SK-N-SH (cell line): ENCODE data around the gene NPC1L1. TPM values are rescaled to one million over a fixed set of nuclear protein-coding genes. Genes with fewer than 3 reads are reported as not detected.

Source experiments
- CTCF ChIA-PET: fragments of 300-600, 350-600 bp; formaldehyde crosslinking; extraction: SDS; loops from one replicate; lab custom pipeline; 2021; lab: Yijun Ruan, JAX
- POLR2A ChIA-PET: fragments of 350-600 bp; sonication (Branson Sonifier 250); formaldehyde crosslinking; extraction: SDS; loops from one replicate; lab custom pipeline; 2020; ENCODE audit warnings: antibody characterized with exemption, inconsistent platforms; lab: Yijun Ruan, JAX
- DNase-seq: peaks from one replicate; pipeline ENCODE4 v3.0.0; 2012
- H2AFZ ChIP-seq: fragments of 200-600 bp; sonication (generic); 2 replicates; pipeline ENCODE4 v1.8.1; 2016; ENCODE audit warnings: antibody characterized with exemption, mild to moderate bottlenecking, low read depth
- H3F3A ChIP-seq: fragments of 200-600 bp; sonication (generic); replicated peaks from 2 replicates; pipeline ENCODE3; 2016; ENCODE audit warnings: antibody characterized with exemption, mild to moderate bottlenecking; ENCODE audit not compliant: insufficient read depth
- H3K27ac ChIP-seq, 2 experiments: fragments of 200-500 bp in 1 of 2; fragments of 200-600 bp in 1 of 2; sonication (Bioruptor generic) in 1 of 2; sonication (generic), shearing (Covaris generic) in 1 of 2; 2 replicates each; pipeline versions ENCODE4 v1.5.1 to v1.6.1; 2014 to 2016; ENCODE audit warnings: low read depth in 2 of 2, inconsistent platforms in 1 of 2, low read length in 1 of 2, mild to moderate bottlenecking in 1 of 2, mixed read lengths in 1 of 2
- H3K27me3 ChIP-seq: fragments of 200-600 bp; sonication (generic), shearing (Covaris generic); 2 replicates; pipeline ENCODE4 v1.6.1; 2016; ENCODE audit warnings: mixed run types; ENCODE audit not compliant: insufficient read depth
- H3K36me3 ChIP-seq, 2 experiments: fragments of 200-500 bp in 1 of 2; fragments of 200-600 bp in 1 of 2; sonication (Bioruptor generic) in 1 of 2; sonication (generic) in 1 of 2; replicated peaks in 1 of 2; 2 replicates each; pipeline versions ENCODE3 to v1.5.1; 2014 to 2016; ENCODE audit warnings: low read length in 1 of 2, mild to moderate bottlenecking in 1 of 2; ENCODE audit not compliant: insufficient read depth in 2 of 2, control insufficient read depth in 1 of 2
- H3K4me1 ChIP-seq, 2 experiments: fragments of 200-500 bp in 1 of 2; fragments of 200-600 bp in 1 of 2; sonication (Bioruptor generic) in 1 of 2; sonication (generic), shearing (Covaris generic) in 1 of 2; 2 replicates each; pipeline versions ENCODE4 v1.5.1 to v1.6.1; 2014 to 2016; ENCODE audit warnings: low read depth in 1 of 2, low read length in 1 of 2, mixed run types in 1 of 2; ENCODE audit not compliant: insufficient read depth in 2 of 2, control insufficient read depth in 1 of 2
- H3K4me2 ChIP-seq: fragments of 200-600 bp; sonication (generic), shearing (Covaris generic); 2 replicates; pipeline ENCODE4 v1.6.1; 2017; ENCODE audit warnings: mixed run types
- H3K4me3 ChIP-seq, 2 experiments: fragments of 200-500 bp in 1 of 2; fragments of 200-600 bp in 1 of 2; sonication (Bioruptor generic) in 1 of 2; sonication (generic), shearing (Covaris generic) in 1 of 2; 2 replicates each; pipeline versions ENCODE4 v1.5.1 to v1.8.1; 2014 to 2016; ENCODE audit warnings: low read depth in 2 of 2, inconsistent platforms in 1 of 2, low read length in 1 of 2, mild to moderate bottlenecking in 1 of 2, mixed read lengths in 1 of 2, moderate library complexity in 1 of 2
- H3K79me2 ChIP-seq: fragments of 200-600 bp; sonication (generic); 2 replicates; pipeline ENCODE4 v1.8.1; 2017; ENCODE audit warnings: mild to moderate bottlenecking; ENCODE audit not compliant: insufficient read depth
- H3K9ac ChIP-seq: fragments of 200-600 bp; sonication (generic); 2 replicates; pipeline ENCODE4 v1.6.1; 2017; ENCODE audit warnings: mixed run types
- H3K9me2 ChIP-seq: fragments of 200-600 bp; sonication (generic); 2 replicates; pipeline ENCODE4 v1.6.1; 2017; ENCODE audit warnings: mixed run types
- H3K9me3 ChIP-seq: fragments of 200-600 bp; sonication (generic); 2 replicates; pipeline ENCODE4 v1.6.1; 2017; ENCODE audit warnings: mixed run types, mild to moderate bottlenecking, moderate library complexity
- H4K20me1 ChIP-seq: fragments of 200-600 bp; sonication (generic); 2 replicates; pipeline ENCODE4 v1.6.1; 2017; ENCODE audit warnings: mild to moderate bottlenecking, mixed run types; ENCODE audit not compliant: insufficient read depth
- CHD2 ChIP-seq: fragments of 150-350 bp; IDR thresholded peaks from 2 replicates; pipeline ENCODE4 v1.6.1; 2018; ENCODE audit warnings: low read length; ENCODE audit not compliant: partially characterized antibody
- CTCF ChIP-seq: fragments of 200-600 bp; sonication (generic); IDR thresholded peaks from 2 replicates; pipeline ENCODE4 v1.6.1; 2017; ENCODE audit warnings: antibody characterized with exemption, mild to moderate bottlenecking, moderate library complexity
- ELF1 ChIP-seq: IDR thresholded peaks from 2 replicates; pipeline ENCODE4 v1.4.0; 2012
- FOSL2 ChIP-seq: IDR thresholded peaks from 2 replicates; pipeline ENCODE4 v1.4.0; 2012; ENCODE audit warnings: low read depth, mild to moderate bottlenecking, moderate library complexity, borderline replicate concordance
- FOXM1 ChIP-seq: IDR thresholded peaks from 2 replicates; pipeline ENCODE4 v1.4.0; 2012; ENCODE audit warnings: low read depth, mild to moderate bottlenecking
- GABPA ChIP-seq: IDR thresholded peaks from 2 replicates; pipeline ENCODE4 v1.4.0; 2012; ENCODE audit warnings: low read depth, mild to moderate bottlenecking
- IRF3 ChIP-seq: fragments of 150-350 bp; IDR thresholded peaks from 2 replicates; pipeline ENCODE4 v1.6.1; 2016; ENCODE audit warnings: mild to moderate bottlenecking, low read depth, low read length
- JUND ChIP-seq: IDR thresholded peaks from 2 replicates; pipeline ENCODE4 v1.4.0; 2012
- MXI1 ChIP-seq: IDR thresholded peaks from 2 replicates; pipeline ENCODE4 v1.6.1; 2012; ENCODE audit warnings: mild to moderate bottlenecking, low read depth, low read length, improper control_type of control experiment
- NRF1 ChIP-seq: IDR thresholded peaks from 2 replicates; pipeline ENCODE4 v1.6.1; 2012; ENCODE audit warnings: low read depth, mild to moderate bottlenecking, low read length
- PBX3 ChIP-seq: IDR thresholded peaks from 2 replicates; pipeline ENCODE4; 2012
- RFX5 ChIP-seq: IDR thresholded peaks from 2 replicates; pipeline ENCODE4 v1.6.1; 2012; ENCODE audit warnings: mild to moderate bottlenecking, improper control_type of control experiment, low read length
- RXRA ChIP-seq: IDR thresholded peaks from 2 replicates; pipeline ENCODE4 v1.4.0; 2012; ENCODE audit warnings: low read depth, mild to moderate bottlenecking, borderline replicate concordance
- SMC3 ChIP-seq: IDR thresholded peaks from 2 replicates; pipeline ENCODE4 v1.6.1; 2012; ENCODE audit warnings: low read depth, low read length, improper control_type of control experiment
- TAF1 ChIP-seq: IDR thresholded peaks from 2 replicates; pipeline ENCODE4 v1.6.1; 2012; ENCODE audit warnings: low read depth, mild to moderate bottlenecking, low read length, moderate library complexity, borderline replicate concordance
- TCF12 ChIP-seq: IDR thresholded peaks from 2 replicates; pipeline ENCODE4 v1.4.0; 2012
- USF1 ChIP-seq: IDR thresholded peaks from 2 replicates; pipeline ENCODE4 v1.4.0; 2012; ENCODE audit warnings: low read depth, borderline replicate concordance
- YY1 ChIP-seq: IDR thresholded peaks from 2 replicates; pipeline ENCODE4 v1.4.0; 2012; ENCODE audit warnings: low read depth, mild to moderate bottlenecking
- WGBS: methylation state at CpG from one replicate; pipeline ENCODE4 v1.1.6; 2017; ENCODE audit warnings: low lambda C conversion rate; 5-methylcytosine and 5-hydroxymethylcytosine counted together
- polyA plus RNA-seq, 3 experiments: library from polyadenylated mRNA; depleted of rRNA; stranded (reverse); fragments of >200 nt; gene quantifications; 2 replicates each; pipeline ENCODE4 v1.2.3, GENCODE V29; 2012

Gene NPC1L1
- polyA plus RNA-seq, 1 of the 3 experiments (the other 2 are of a cell fraction), result not detected

GRCh38 chr7:44547536-44548231 is 6.6 kb upstream of the NPC1L1 start:
- CTCF ChIA-PET, result interaction anchor here (0.7 to 9.1 kb wide), 6 partner anchors 10 to 25 kb away, joined by 3 to 55 read pairs (median 6); no protein-coding TSS in a partner anchor
- TF ChIP-seq YY1 (no peak), IRF3 (no peak), PBX3 (no peak), CHD2 (no peak), SMC3 (no peak), TAF1 (no peak), TCF12 (no peak), ELF1 (no peak), GABPA (no peak), USF1 (no peak), RFX5 (no peak)
- TF ChIP-seq, all 33 proteins: peak for 0
- Histone ChIP-seq H3K4me1 (no peaks in the 10 kb centered on the region), H3K27ac (no peak overlapping the region), H4K20me1 (no peaks in the 10 kb centered on the region), H3K9me3 (no peaks in the 10 kb centered on the region), H3K9me2 (no peaks in the 10 kb centered on the region), H2AFZ (no peak overlapping the region), H3K4me2 (no peak overlapping the region), H3F3A (peaks cover 9% of the 10 kb centered on the region), H3K79me2 (no peaks in the 10 kb centered on the region), H3K27me3 (0 out of 2 replicates have a peak, but pooled peaks cover 8% of the 10 kb centered on the region), H3K4me3 (no peak overlapping the region), H3K9ac (no peak overlapping the region), H3K36me3 (no peaks in the 10 kb centered on the region)
- DNase-seq, result no peak
- 38% methylated on average over 6 of the region's 6 CpGs for WGBS
- POLR2A ChIA-PET, result interaction anchor here (1.0 to 2.1 kb wide), 2 partner anchors 18 to 26 kb away, joined by 3 to 5 read pairs; partner anchors contain the start of gene DDX56

- Histone ChIP-seq H3K27ac (no peak overlapping the region), H3K79me2 (no peaks in the 10 kb centered on the region), H3K36me3 (no peaks in the 10 kb centered on the region), H2AFZ (no peak overlapping the region), H3K27me3 (no peaks in the 10 kb centered on the region), H3K9me2 (no peaks in the 10 kb centered on the region), H3K9ac (no peak overlapping the region), H3K4me3 (no peak overlapping the region), H3K9me3 (no peaks in the 10 kb centered on the region), H3K4me2 (no peak overlapping the region), H3K4me1 (peaks cover 0 to 16% of the 10 kb centered on the region in 2 experiments; a peak in 1 of 4 replicates), H4K20me1 (no peaks in the 10 kb centered on the region), H3F3A (no peaks in the 10 kb centered on the region)
- DNase-seq, result peak; percentile 27
- WGBS, result 66% methylated on average over 6 of the region's 6 CpGs
- ChIA-PET POLR2A (interaction anchor here (1.4 kb wide), 1 partner anchor 22 kb away, joined by 3 read pairs; no protein-coding TSS in a partner anchor), CTCF (interaction anchor here (1.1 to 9.1 kb wide), 4 partner anchors 7 to 300 kb away, joined by 3 to 55 read pairs (median 20); no protein-coding TSS in a partner anchor)
- TF ChIP-seq CTCF (no peak), PBX3 (no peak), MXI1 (no peak), FOSL2 (no peak), NRF1 (no peak), FOXM1 (no peak), USF1 (no peak), CHD2 (no peak), JUND (no peak), ELF1 (no peak), RXRA (no peak)
Measured at GRCh38 chr7:44541876-44542610, 913 bp upstream of the NPC1L1 start.
